Uterus (tissue), 4 donors: Measurements from ENCODE around the gene LYRM2. TPM values are rescaled to one million over a fixed set of nuclear protein-coding genes. Genes with fewer than 3 reads are reported as not detected.

Experiments
- DNase-seq, 2 donors: peaks; one replicate each; pipeline ENCODE4 v3.0.0-alpha.2; 2019 to 2020
- H3K27ac ChIP-seq, 2 donors: fragments of 200-600 bp; sonication (generic); 1 replicate in 1 of 2; 2 replicates in 1 of 2; pipeline ENCODE4 v1.5.1; 2016 to 2018
- H3K27me3 ChIP-seq, 2 donors: fragments of 200-600 bp; sonication (generic); one replicate each; pipeline ENCODE4 v1.5.1; 2018 to 2019; ENCODE audit warnings: control low read depth in 1 of 2
- H3K36me3 ChIP-seq, 2 donors: fragments of 200-600 bp; sonication (generic); one replicate each; pipeline ENCODE4 v1.5.1; 2019; ENCODE audit warnings: control low read depth in 1 of 2
- H3K4me1 ChIP-seq, 2 donors: fragments of 200-600 bp; sonication (generic); one replicate each; pipeline ENCODE4 v1.5.1; 2018 to 2019; ENCODE audit warnings: control low read depth in 1 of 2
- H3K4me3 ChIP-seq, 2 donors: fragments of 200-600 bp; sonication (generic); 1 replicate in 1 of 2; 2 replicates in 1 of 2; pipeline ENCODE4 v1.5.1; 2018 to 2019; ENCODE audit warnings: mild to moderate bottlenecking in 1 of 2
- H3K9me3 ChIP-seq, 2 donors: fragments of 200-600 bp; sonication (generic); one replicate each; pipeline ENCODE4 v1.5.1; 2019; ENCODE audit warnings: control low read depth in 1 of 2
- POLR2A ChIP-seq, 2 donors: fragments of 450-650 bp; IDR thresholded peaks; one replicate each; pipeline ENCODE4 v1.6.1; 2016; ENCODE audit warnings: antibody characterized with exemption in 2 of 2, mild to moderate bottlenecking in 1 of 2, moderate library complexity in 1 of 2
- intact Hi-C: fragments of 100-400 bp; cut with DNase I; formaldehyde crosslinking; loops from one replicate; pipeline ENCODE4 v1.15.1; 2023; ENCODE audit warnings: low total_unique reads
- total RNA-seq, 4 donors: library from RNA; depleted of rRNA in 3 of 4; stranded (reverse); fragments of >200 nt in 3 of 4; gene quantifications; one replicate each; pipeline versions ENCODE4 v1.1.0 to v1.2.4, GENCODE V29; 2014 to 2023
- TF ChIP-seq, protein P1 (sequence below), 4 experiments: fragments of 200-600 bp in 2 of 4; fragments of 450-650 bp in 2 of 4; sonication (generic) in 2 of 4; IDR thresholded peaks; one replicate each; pipeline ENCODE4 v1.5.1; 2016 to 2019; ENCODE audit warnings: antibody characterized with exemption in 4 of 4, mild to moderate bottlenecking in 2 of 4, moderate library complexity in 1 of 4
- donor health status: DM: yes; HTN: yes; CAD: no.

The LYRM2 gene
- total RNA-seq, 4 donors from 2014 or later, result 2.3 to 35.7 (median 12.2) TPM

- no peak for TF ChIP-seq POLR2A (IDR thresholded peaks at IDR 0.05)
- TF ChIP-seq, protein P1, sequence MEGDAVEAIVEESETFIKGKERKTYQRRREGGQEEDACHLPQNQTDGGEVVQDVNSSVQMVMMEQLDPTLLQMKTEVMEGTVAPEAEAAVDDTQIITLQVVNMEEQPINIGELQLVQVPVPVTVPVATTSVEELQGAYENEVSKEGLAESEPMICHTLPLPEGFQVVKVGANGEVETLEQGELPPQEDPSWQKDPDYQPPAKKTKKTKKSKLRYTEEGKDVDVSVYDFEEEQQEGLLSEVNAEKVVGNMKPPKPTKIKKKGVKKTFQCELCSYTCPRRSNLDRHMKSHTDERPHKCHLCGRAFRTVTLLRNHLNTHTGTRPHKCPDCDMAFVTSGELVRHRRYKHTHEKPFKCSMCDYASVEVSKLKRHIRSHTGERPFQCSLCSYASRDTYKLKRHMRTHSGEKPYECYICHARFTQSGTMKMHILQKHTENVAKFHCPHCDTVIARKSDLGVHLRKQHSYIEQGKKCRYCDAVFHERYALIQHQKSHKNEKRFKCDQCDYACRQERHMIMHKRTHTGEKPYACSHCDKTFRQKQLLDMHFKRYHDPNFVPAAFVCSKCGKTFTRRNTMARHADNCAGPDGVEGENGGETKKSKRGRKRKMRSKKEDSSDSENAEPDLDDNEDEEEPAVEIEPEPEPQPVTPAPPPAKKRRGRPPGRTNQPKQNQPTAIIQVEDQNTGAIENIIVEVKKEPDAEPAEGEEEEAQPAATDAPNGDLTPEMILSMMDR (IDR thresholded peaks at IDR 0.05), result no peak
- Histone ChIP-seq H3K4me1 (no peaks in the 10 kb centered on the region), H3K27ac (no peak overlapping the region), H3K36me3 (no peaks in the 10 kb centered on the region), H3K27me3 (no peaks in the 10 kb centered on the region), H3K9me3 (no peaks in the 10 kb centered on the region), H3K4me3 (no peak overlapping the region)
- no peak for DNase-seq
- intact Hi-C loops, result no loop called here
Observed at GRCh38 chr6:89661559-89661958, 23.0 kb upstream of the LYRM2 start.

GRCh38 chr6:89660981-89661380 lies 22.4 kb upstream of the LYRM2 start:
- Histone ChIP-seq H3K4me1 (no peaks in the 10 kb centered on the region), H3K27ac (no peak overlapping the region), H3K27me3 (no peaks in the 10 kb centered on the region), H3K4me3 (no peak overlapping the region), H3K36me3 (no peaks in the 10 kb centered on the region), H3K9me3 (no peaks in the 10 kb centered on the region)
- no peak for DNase-seq
- intact Hi-C loops, result no loop called here
- no peak for TF ChIP-seq POLR2A (IDR thresholded peaks at IDR 0.05)
- TF ChIP-seq, protein P1 (IDR thresholded peaks at IDR 0.05), result no peak

DNA sequence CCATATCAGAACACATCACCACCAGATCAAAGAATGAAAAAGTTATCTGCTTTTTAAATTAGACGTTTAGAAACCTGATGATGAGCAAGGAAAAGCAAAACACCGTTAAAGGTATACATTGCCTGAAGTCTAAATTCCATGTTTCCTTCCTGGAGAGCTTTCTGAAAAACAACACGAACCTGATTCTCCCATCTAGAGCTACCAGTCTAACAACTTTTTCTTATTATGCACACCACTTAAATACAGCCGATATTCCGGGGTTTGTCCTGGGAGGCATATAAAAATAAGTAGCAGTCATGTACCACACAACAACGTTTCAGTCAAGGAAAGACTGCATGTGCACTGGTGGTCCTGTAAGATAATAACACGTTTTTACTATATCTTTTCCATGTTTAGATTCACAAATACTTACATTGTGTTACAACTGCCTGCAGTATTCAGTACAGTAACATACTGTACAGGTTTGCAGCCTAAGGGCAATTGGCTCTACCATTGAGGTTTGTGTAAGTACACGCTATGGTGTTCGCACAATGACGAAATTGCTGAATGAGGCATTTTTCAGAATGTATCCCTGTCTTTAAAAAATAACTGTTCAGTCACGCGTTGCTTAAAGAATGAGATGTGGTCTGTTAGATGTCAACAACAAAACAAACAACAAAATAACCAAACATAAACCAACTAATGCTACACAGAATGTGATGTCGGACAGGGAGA lies 19.1 kb upstream of the LYRM2 start:
- TF ChIP-seq POLR2A (IDR thresholded peaks at IDR 0.05), result no peak
- TF ChIP-seq, protein P1 (IDR thresholded peaks at IDR 0.05), result no peak
- H3K9me3 ChIP-seq, result no peaks in the 10 kb centered on the region
- no peak for DNase-seq
- no peaks in the 10 kb centered on the region for H3K27me3 ChIP-seq
- H3K4me1 ChIP-seq, result no peaks in the 10 kb centered on the region
- intact Hi-C loops, result no loop called here
- no peaks in the 10 kb centered on the region for H3K36me3 ChIP-seq
- H3K27ac ChIP-seq, result no peak overlapping the region
- H3K4me3 ChIP-seq, result no peak overlapping the region

- no peak overlapping the region for H3K4me3 ChIP-seq
- H3K27me3 ChIP-seq, result no peaks in the 10 kb centered on the region
- no peak overlapping the region for H3K27ac ChIP-seq
- no peak for DNase-seq
- H3K36me3 ChIP-seq, result no peaks in the 10 kb centered on the region
- intact Hi-C loops, result no loop called here
- H3K9me3 ChIP-seq, result no peaks in the 10 kb centered on the region
- H3K4me1 ChIP-seq, result no peaks in the 10 kb centered on the region
- no peak for TF ChIP-seq POLR2A (IDR thresholded peaks at IDR 0.05)
- TF ChIP-seq, protein P1 (IDR thresholded peaks at IDR 0.05), result no peak
Observed at GRCh38 chr6:89655122-89655521, 16.6 kb upstream of the LYRM2 start.

GRCh38 chr6:89650579-89650978 lies 12.0 kb upstream of the LYRM2 start:
- intact Hi-C loops, result no loop called here
- no peaks in the 10 kb centered on the region for H3K9me3 ChIP-seq
- no peaks in the 10 kb centered on the region for H3K4me1 ChIP-seq
- DNase-seq, result no peak
- H3K4me3 ChIP-seq, result no peak overlapping the region
- no peaks in the 10 kb centered on the region for H3K27me3 ChIP-seq
- no peak overlapping the region for H3K27ac ChIP-seq
- no peak for TF ChIP-seq POLR2A (IDR thresholded peaks at IDR 0.05)
- TF ChIP-seq, protein P1 (IDR thresholded peaks at IDR 0.05), result no peak
- H3K36me3 ChIP-seq, result no peaks in the 10 kb centered on the region
